ENCODE measurements around the gene MYO18A. TPM values are rescaled to one million over a fixed set of nuclear protein-coding genes. Genes with fewer than 3 reads are reported as not detected.
A peak's percentile ranks its signal among the peaks of the same experiment; 100 is the strongest.

The MYO18A gene
- polyA plus RNA-seq, 3 donors from 2014 or later, result 1.5 to 32.5 (median 5.2) TPM

- no peak for DNase-seq
- peaks cover 3 to 8% (median 3%) of the 10 kb centered on the region in 3 donors for H3K27me3 Mint-ChIP-seq (ENCODE audit: low read depth in 3 of 3)
- H3K9me3 Mint-ChIP-seq, result no peaks in the 10 kb centered on the region
- peaks cover 25 to 34% of the 10 kb centered on the region in 2 donors for H3K4me1 Mint-ChIP-seq
- H3K27ac Mint-ChIP-seq, result peak overlapping the region in 5 of 6 donors; percentile 77 to 87 (median 81)
- H3K4me3 Mint-ChIP-seq, result peak overlapping the region in 2 of 5 donors; percentile 47 to 63
- peaks cover 0 to 7% (median 5%) of the 10 kb centered on the region in 3 donors for H3K36me3 Mint-ChIP-seq
These were observed 107.2 kb downstream of the MYO18A start for GRCh38 chr17:29073045-29073444.

DNA sequence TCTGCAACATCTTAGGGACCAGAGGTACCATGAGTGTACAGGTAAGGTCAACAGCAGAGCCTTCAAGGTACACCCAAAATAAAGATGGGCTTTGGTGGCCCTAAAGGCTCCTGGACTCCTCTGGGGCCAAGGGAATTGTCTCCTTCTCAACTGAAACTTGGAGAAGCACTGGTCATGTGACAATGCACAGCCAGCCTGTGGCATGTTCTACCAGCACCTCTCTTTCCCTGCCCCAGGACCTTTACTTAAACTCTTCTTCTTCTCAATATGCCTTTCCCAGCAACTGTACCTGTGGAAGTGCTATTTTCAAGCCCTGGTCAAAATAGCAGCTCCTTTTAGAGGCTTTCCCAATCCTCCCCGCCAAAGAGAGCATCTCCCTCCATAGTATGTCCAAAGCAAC, 108.9 kb downstream of the MYO18A start:
- Mint-ChIP-seq H3K27ac (peak overlapping the region in 3 of 6 donors; percentile 13 to 87 (median 43)), H3K27me3 (ENCODE audit: low read depth in 3 of 3) (peaks cover 3 to 8% (median 3%) of the 10 kb centered on the region in 3 donors), H3K9me3 (no peaks in the 10 kb centered on the region), H3K36me3 (peaks cover 0 to 7% (median 0%) of the 10 kb centered on the region in 3 donors), H3K4me3 (no peak overlapping the region), H3K4me1 (peaks cover 25 to 34% of the 10 kb centered on the region in 2 donors)
- DNase-seq, result no peak

GRCh38 chr17:29070781-29071180, 109.4 kb downstream of the MYO18A start:
- Mint-ChIP-seq H3K4me3 (no peak overlapping the region), H3K9me3 (no peaks in the 10 kb centered on the region), H3K36me3 (peaks cover 0 to 4% (median 0%) of the 10 kb centered on the region in 3 donors), H3K27ac (peak overlapping the region in 2 of 6 donors; percentile 9 to 87), H3K4me1 (peaks cover 25 to 28% of the 10 kb centered on the region in 2 donors), H3K27me3 (ENCODE audit: low read depth in 3 of 3) (peaks cover 3 to 7% (median 3%) of the 10 kb centered on the region in 3 donors)
- DNase-seq, result no peak

- H3K36me3 Mint-ChIP-seq, result peaks cover 0 to 4% (median 0%) of the 10 kb centered on the region in 3 donors
- no peaks in the 10 kb centered on the region for H3K9me3 Mint-ChIP-seq
- peaks cover 23 to 26% of the 10 kb centered on the region in 2 donors for H3K4me1 Mint-ChIP-seq
- no peak overlapping the region for H3K4me3 Mint-ChIP-seq
- peak overlapping the region in 1 of 6 donors; percentile 87 for H3K27ac Mint-ChIP-seq
- H3K27me3 Mint-ChIP-seq (ENCODE audit: low read depth in 3 of 3), result peaks cover 3 to 5% (median 3%) of the 10 kb centered on the region in 3 donors
- DNase-seq, result no peak
These were observed 109.9 kb downstream of the MYO18A start for GRCh38 chr17:29070308-29070707.

DNA sequence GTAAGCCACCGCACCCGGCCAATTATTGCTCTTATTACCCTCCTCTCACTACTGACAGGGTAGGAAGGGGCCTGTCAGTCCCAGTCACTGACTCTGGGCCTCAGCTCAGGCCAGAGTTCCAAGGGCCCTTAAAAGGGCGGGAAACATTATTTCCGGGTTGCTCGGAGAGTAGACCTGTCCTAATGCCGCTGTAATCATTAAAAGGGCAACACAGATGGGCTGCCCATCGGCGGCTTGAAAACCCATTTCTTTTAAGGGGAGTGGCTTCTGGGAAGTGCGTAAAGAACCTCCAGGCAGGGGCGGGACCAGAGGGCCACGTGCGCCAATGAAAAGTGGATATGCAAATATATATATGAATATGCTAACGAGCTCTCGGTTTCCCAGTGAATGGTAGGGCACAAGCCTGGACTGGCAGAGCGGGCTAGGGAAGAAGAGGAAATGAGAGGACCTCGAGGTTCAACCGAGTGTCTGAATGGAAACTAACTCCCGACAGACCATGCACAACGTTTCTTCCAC, 110.6 kb downstream of the MYO18A start:
- no peak overlapping the region for H3K27ac Mint-ChIP-seq
- peaks cover 0 to 4% (median 0%) of the 10 kb centered on the region in 3 donors for H3K36me3 Mint-ChIP-seq
- no peak overlapping the region for H3K4me3 Mint-ChIP-seq

GRCh38 chr17:29068818-29069217, 111.4 kb downstream of the MYO18A start:
- H3K4me3 Mint-ChIP-seq, result no peak overlapping the region
- DNase-seq, result no peak
- H3K27ac Mint-ChIP-seq, result peak overlapping the region in 1 of 6 donors; percentile 38

More for the DNA sequence above, 110.6 kb downstream of the MYO18A start:
- DNase-seq, result no peak
- peaks cover under 1 to 3% (median 2%) of the 10 kb centered on the region in 3 donors for H3K27me3 Mint-ChIP-seq (ENCODE audit: low read depth in 3 of 3)
- H3K9me3 Mint-ChIP-seq, result no peaks in the 10 kb centered on the region
- peaks cover 15 to 20% of the 10 kb centered on the region in 2 donors for H3K4me1 Mint-ChIP-seq

DNA sequence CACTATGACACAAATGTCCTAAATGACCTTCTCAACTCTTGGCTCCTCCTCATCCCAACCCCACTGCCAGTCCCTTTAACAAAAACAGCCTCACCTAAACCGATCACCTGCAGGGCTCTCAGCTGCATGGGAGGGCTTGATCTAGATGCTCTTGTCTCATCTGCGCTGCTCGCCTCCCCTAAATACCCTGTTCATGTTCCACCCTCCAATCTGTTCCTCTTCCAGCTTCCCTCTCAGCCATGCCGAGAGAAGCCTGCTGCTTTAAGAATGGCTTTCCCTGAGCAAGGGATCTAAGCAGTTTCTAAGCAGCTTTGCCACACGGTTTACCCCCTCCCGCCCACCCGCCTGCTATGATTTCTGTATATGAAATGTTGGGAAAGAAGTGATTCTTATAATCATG, 113.6 kb downstream of the MYO18A start:
- H3K9me3 Mint-ChIP-seq, result no peaks in the 10 kb centered on the region
- H3K4me3 Mint-ChIP-seq, result no peak overlapping the region
- H3K36me3 Mint-ChIP-seq, result peaks cover 0 to 4% (median 0%) of the 10 kb centered on the region in 3 donors
- no peaks in the 10 kb centered on the region for H3K4me1 Mint-ChIP-seq
- no peak for DNase-seq
- no peak overlapping the region for H3K27ac Mint-ChIP-seq
- peaks cover 1 to 2% (median 2%) of the 10 kb centered on the region in 3 donors for H3K27me3 Mint-ChIP-seq (ENCODE audit: low read depth in 3 of 3)

More at GRCh38 chr17:29068818-29069217, 111.4 kb downstream of the MYO18A start:
- Mint-ChIP-seq H3K4me1 (peaks cover 8 to 12% of the 10 kb centered on the region in 2 donors), H3K36me3 (peaks cover 0 to 4% (median 0%) of the 10 kb centered on the region in 3 donors), H3K9me3 (no peaks in the 10 kb centered on the region), H3K27me3 (ENCODE audit: low read depth in 3 of 3) (peaks cover 0 to 3% (median 0%) of the 10 kb centered on the region in 3 donors)

GRCh38 chr17:29066047-29066446, 114.2 kb downstream of the MYO18A start:
- Mint-ChIP-seq H3K4me3 (no peak overlapping the region), H3K9me3 (no peaks in the 10 kb centered on the region), H3K36me3 (peaks cover 0 to 4% (median 0%) of the 10 kb centered on the region in 3 donors), H3K27ac (no peak overlapping the region), H3K4me1 (no peaks in the 10 kb centered on the region), H3K27me3 (ENCODE audit: low read depth in 3 of 3) (peaks cover 1 to 2% (median 2%) of the 10 kb centered on the region in 3 donors)
- no peak for DNase-seq

- Mint-ChIP-seq H3K4me3 (no peak overlapping the region), H3K27me3 (ENCODE audit: low read depth in 3 of 3) (peaks cover 1 to 4% (median 2%) of the 10 kb centered on the region in 3 donors), H3K27ac (no peak overlapping the region), H3K9me3 (no peaks in the 10 kb centered on the region), H3K36me3 (peaks cover 0 to 8% (median 0%) of the 10 kb centered on the region in 3 donors), H3K4me1 (no peaks in the 10 kb centered on the region)
- DNase-seq, result no peak
These were observed 116.2 kb downstream of the MYO18A start for GRCh38 chr17:29063992-29064391.

DNA sequence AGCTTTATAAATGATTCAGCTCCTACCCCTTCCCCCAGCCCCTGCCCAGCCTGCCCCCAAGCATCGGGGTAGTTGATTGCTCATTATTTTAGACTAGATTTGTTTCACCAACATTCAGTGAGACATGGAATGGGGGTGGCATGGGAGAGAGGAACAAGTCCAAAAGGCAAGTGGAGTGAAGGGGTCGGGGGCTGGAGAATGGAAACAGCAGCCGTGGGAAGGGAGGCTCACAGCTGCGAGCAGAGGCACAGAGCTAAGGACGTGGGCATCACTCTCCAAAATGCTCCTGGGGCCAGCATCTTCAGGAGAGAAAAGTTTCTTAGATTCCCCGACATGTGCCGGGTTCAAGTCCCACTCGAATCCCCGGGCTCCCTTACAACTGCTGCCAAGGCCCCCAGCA, 118.0 kb downstream of the MYO18A start:
- DNase-seq, result no peak
- no peak overlapping the region for H3K27ac Mint-ChIP-seq
- H3K9me3 Mint-ChIP-seq, result no peaks in the 10 kb centered on the region
- H3K4me3 Mint-ChIP-seq, result no peak overlapping the region
- H3K27me3 Mint-ChIP-seq (ENCODE audit: low read depth in 3 of 3), result peaks cover 0 to 4% (median 2%) of the 10 kb centered on the region in 3 donors
- H3K36me3 Mint-ChIP-seq, result peaks cover 0 to 4% (median 0%) of the 10 kb centered on the region in 3 donors
- H3K4me1 Mint-ChIP-seq, result no peaks in the 10 kb centered on the region

DNA sequence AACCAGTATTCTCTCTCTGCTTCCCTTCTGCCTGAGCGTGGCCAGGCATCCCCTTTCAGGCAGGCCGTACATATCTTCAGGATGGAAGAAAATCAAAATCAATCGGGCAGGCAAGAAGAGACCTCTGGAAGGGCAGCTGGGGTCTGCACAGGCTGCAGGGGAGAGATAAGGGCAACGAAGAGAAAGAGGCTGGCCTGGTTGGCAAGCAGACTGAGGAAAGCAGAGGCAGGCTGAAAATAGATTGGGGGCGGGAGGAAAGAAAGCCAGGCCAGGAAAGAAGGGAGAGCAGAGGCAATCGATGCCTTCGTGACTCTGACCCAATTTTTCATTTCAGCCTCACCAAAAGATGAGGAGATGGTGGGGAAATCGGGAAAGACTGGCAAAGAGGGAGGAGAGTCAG, 119.2 kb downstream of the MYO18A start:
- Mint-ChIP-seq H3K4me3 (no peak overlapping the region), H3K9me3 (no peaks in the 10 kb centered on the region), H3K27me3 (ENCODE audit: low read depth in 3 of 3) (peaks cover 0 to 4% (median 2%) of the 10 kb centered on the region in 3 donors), H3K36me3 (peaks cover 0 to 4% (median 0%) of the 10 kb centered on the region in 3 donors), H3K27ac (peak overlapping the region in 1 of 6 donors; percentile 11), H3K4me1 (no peaks in the 10 kb centered on the region)
- DNase-seq, result no peak

DNA sequence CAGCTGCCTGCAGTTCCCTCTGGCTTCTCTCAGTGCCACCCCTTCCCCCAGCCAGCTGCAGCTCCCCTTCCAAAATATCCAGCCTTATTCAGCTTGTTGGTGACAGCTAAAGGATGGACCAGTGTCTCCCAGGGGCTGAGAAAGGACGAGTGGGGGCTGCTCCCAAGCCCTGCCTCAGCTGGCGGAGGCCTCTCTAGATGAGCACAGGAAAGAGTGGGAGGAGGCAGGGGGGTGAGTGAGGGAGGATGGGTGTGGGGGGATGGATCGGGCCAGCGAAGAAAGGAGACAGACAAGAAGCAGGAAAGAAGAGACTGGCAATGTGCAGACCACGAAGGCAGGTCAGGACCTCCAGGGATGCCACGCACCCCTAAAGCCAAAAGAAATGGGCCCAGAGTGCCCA, 119.7 kb downstream of the MYO18A start:
- Mint-ChIP-seq H3K4me3 (no peak overlapping the region), H3K4me1 (no peaks in the 10 kb centered on the region), H3K27ac (no peak overlapping the region), H3K36me3 (peaks cover 0 to 4% (median 0%) of the 10 kb centered on the region in 3 donors), H3K9me3 (no peaks in the 10 kb centered on the region), H3K27me3 (ENCODE audit: low read depth in 3 of 3) (peaks cover 0 to 4% (median 2%) of the 10 kb centered on the region in 3 donors)
- DNase-seq, result no peak

DNA sequence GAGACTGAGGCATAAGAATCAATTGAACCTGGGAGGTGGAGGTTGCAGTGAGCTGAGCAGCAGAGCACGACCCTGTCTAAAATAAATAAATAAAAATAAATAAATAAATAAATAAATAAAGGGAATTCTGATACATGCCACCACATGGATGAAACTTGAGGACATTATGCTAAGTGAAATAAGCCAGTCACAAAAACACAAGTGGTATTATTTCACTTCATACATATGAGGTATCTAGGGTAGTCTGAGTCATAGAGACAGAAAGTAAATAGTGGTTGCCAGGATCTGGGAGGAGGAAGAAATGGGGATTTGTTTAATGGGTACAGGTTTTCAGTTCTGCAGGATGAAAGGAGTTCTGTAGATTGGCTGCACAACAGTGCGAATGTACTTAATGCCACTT, 120.9 kb downstream of the MYO18A start:
- no peaks in the 10 kb centered on the region for H3K9me3 Mint-ChIP-seq

DNA sequence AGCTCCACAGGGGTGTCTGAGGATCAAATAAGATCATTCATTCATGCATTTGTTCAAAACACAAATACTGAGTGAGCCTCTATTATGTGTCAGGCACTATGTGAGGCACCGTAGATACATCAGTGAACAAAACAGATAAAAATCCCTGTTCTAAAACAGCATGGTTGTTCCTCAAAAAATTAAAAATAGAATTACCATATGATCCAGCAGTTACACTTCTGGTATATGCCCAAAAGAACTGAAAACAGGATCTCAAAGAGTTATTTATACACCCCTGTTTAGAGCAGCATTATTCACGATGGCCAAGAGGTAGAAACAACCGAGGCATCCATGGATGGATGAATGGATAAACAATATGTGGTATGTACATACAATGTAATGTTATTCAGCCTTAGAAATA, 121.8 kb downstream of the MYO18A start:
- peaks cover 0 to 4% (median 3%) of the 10 kb centered on the region in 3 donors for H3K27me3 Mint-ChIP-seq (ENCODE audit: low read depth in 3 of 3)
- no peak for DNase-seq
- H3K4me1 Mint-ChIP-seq, result no peaks in the 10 kb centered on the region
- H3K9me3 Mint-ChIP-seq, result no peaks in the 10 kb centered on the region
- no peak overlapping the region for H3K4me3 Mint-ChIP-seq
- H3K36me3 Mint-ChIP-seq, result peaks cover 0 to 4% (median 3%) of the 10 kb centered on the region in 3 donors
- H3K27ac Mint-ChIP-seq, result no peak overlapping the region

More for the DNA sequence above, 120.9 kb downstream of the MYO18A start:
- H3K27ac Mint-ChIP-seq, result no peak overlapping the region
- peaks cover 0 to 4% (median under 1%) of the 10 kb centered on the region in 3 donors for H3K36me3 Mint-ChIP-seq
- H3K4me1 Mint-ChIP-seq, result no peaks in the 10 kb centered on the region
- H3K4me3 Mint-ChIP-seq, result no peak overlapping the region
- DNase-seq, result no peak
- H3K27me3 Mint-ChIP-seq (ENCODE audit: low read depth in 3 of 3), result peaks cover 0 to 4% (median 3%) of the 10 kb centered on the region in 3 donors
